GM23338 (cell line): Measurements from ENCODE around the gene OSBPL1A. TPM values are rescaled to one million over a fixed set of nuclear protein-coding genes. Genes with fewer than 3 reads are reported as not detected.
A peak's percentile ranks its signal among the peaks of the same experiment; 100 is the strongest.

ENCODE experiments used
- ATAC-seq: fragments of 200-7000 bp; cut with Tn5 transposase; 3 replicates; pipeline ENCODE4 v1.9.1; 2020
- DNase-seq: peaks from one replicate; pipeline ENCODE4 v3.0.0-alpha.2; 2015; ENCODE audit warnings: low spot score
- H2AFZ ChIP-seq: fragments of 200-600 bp; sonication (generic); 2 replicates; pipeline ENCODE4 v1.8.0; 2016; ENCODE audit warnings: antibody characterized with exemption, mild to moderate bottlenecking, moderate library complexity
- H3F3A ChIP-seq: fragments of 200-600 bp; sonication (generic); replicated peaks from 2 replicates; pipeline ENCODE4 v1.8.0; 2017; ENCODE audit warnings: antibody characterized with exemption, mixed run types, low read depth
- H3K27ac ChIP-seq: fragments of 200-600 bp; sonication (generic); 2 replicates; pipeline ENCODE4 v1.6.1; 2016; ENCODE audit warnings: low read depth
- H3K27me3 ChIP-seq: fragments of 200-600 bp; sonication (generic); 2 replicates; pipeline ENCODE4 v1.8.0; 2016; ENCODE audit warnings: mild to moderate bottlenecking, mixed run types, moderate library complexity; ENCODE audit not compliant: insufficient read depth
- H3K36me3 ChIP-seq: fragments of 200-600 bp; sonication (generic); 2 replicates; pipeline ENCODE4 v1.8.0; 2016; ENCODE audit warnings: mild to moderate bottlenecking; ENCODE audit not compliant: insufficient read depth
- H3K4me1 ChIP-seq: fragments of 200-600 bp; sonication (generic); 2 replicates; pipeline ENCODE4 v1.8.0; 2016; ENCODE audit warnings: mild to moderate bottlenecking, moderate library complexity; ENCODE audit not compliant: insufficient read depth
- H3K4me2 ChIP-seq: fragments of 200-600 bp; sonication (generic); 2 replicates; pipeline ENCODE4 v1.7.1; 2017; ENCODE audit warnings: mixed run types
- H3K4me3 ChIP-seq: fragments of 200-600 bp; sonication (generic); 2 replicates; pipeline ENCODE4 v1.6.1; 2016; ENCODE audit warnings: mixed run types
- H3K79me2 ChIP-seq: fragments of 200-600 bp; sonication (generic); replicated peaks from 2 replicates; pipeline ENCODE4 v1.8.0; 2017; ENCODE audit warnings: mild to moderate bottlenecking; ENCODE audit not compliant: insufficient read depth
- H3K9me2 ChIP-seq: fragments of 200-600 bp; sonication (generic); 2 replicates; pipeline ENCODE4 v1.8.0; 2017; ENCODE audit not compliant: insufficient read depth
- H4K20me1 ChIP-seq: fragments of 200-600 bp; sonication (generic); replicated peaks from 2 replicates; pipeline ENCODE4 v1.8.0; 2017; ENCODE audit warnings: mild to moderate bottlenecking; ENCODE audit not compliant: insufficient read depth
- H3K27ac Mint-ChIP-seq: 2 replicates; pipeline ENCODE4 v1.8.0; 2020; ENCODE audit warnings: inconsistent platforms, mild to moderate bottlenecking, moderate library complexity, mixed read lengths
- H3K27me3 Mint-ChIP-seq: 3 replicates; pipeline ENCODE4 v1.8.0; 2022; ENCODE audit warnings: low read depth, mild to moderate bottlenecking, moderate library complexity, mixed read lengths, inconsistent platforms; ENCODE audit not compliant: insufficient read depth, poor library complexity
- H3K36me3 Mint-ChIP-seq: 3 replicates; pipeline ENCODE4 v1.8.0; 2021; ENCODE audit warnings: low read depth, mild to moderate bottlenecking, inconsistent platforms, moderate library complexity, mixed read lengths
- H3K4me1 Mint-ChIP-seq: 3 replicates; pipeline ENCODE4 v1.8.0; 2020; ENCODE audit warnings: mild to moderate bottlenecking, inconsistent platforms, mixed read lengths
- H3K4me3 Mint-ChIP-seq: 3 replicates; pipeline ENCODE4 v1.8.0; 2021; ENCODE audit warnings: moderate library complexity, mild to moderate bottlenecking, inconsistent platforms, mixed read lengths
- H3K9me3 Mint-ChIP-seq: 3 replicates; pipeline ENCODE4 v1.8.0; 2020; ENCODE audit warnings: moderate library complexity, mild to moderate bottlenecking, inconsistent platforms, mixed read lengths
- CREB1 ChIP-seq: fragments of 250-450 bp; sonication (Bioruptor Pico); IDR thresholded peaks from 2 replicates; pipeline ENCODE4 v1.5.0; 2020; ENCODE audit warnings: low read depth, mild to moderate bottlenecking, moderate library complexity
- CTCF ChIP-seq, 2 experiments: fragments of 200-600 bp in 1 of 2; sonication (generic) in 1 of 2; conservative IDR thresholded peaks; 2 replicates each; pipeline versions ENCODE4 v1.5.1 to v1.6.1; 2016 to 2017; ENCODE audit warnings: antibody characterized with exemption in 2 of 2, low read depth in 2 of 2, mild to moderate bottlenecking in 2 of 2, moderate library complexity in 1 of 2
- EZH2 ChIP-seq: fragments of 200-600 bp; sonication (generic); IDR thresholded peaks from one replicate; pipeline ENCODE4 v1.8.0; 2017; ENCODE audit warnings: antibody characterized with exemption, mild to moderate bottlenecking, low read depth; ENCODE audit not compliant: unreplicated experiment
- EZH2phosphoT487 ChIP-seq: fragments of 200-600 bp; sonication (generic); IDR thresholded peaks from one replicate; pipeline ENCODE4 v1.8.1; 2018; ENCODE audit warnings: antibody characterized with exemption; ENCODE audit not compliant: unreplicated experiment
- JUNB ChIP-seq: IDR thresholded peaks from one replicate; pipeline ENCODE4 v1.6.1; 2016; ENCODE audit warnings: antibody characterized with exemption; ENCODE audit not compliant: unreplicated experiment
- NANOG ChIP-seq: IDR thresholded peaks from 2 replicates; pipeline ENCODE4 v1.6.1; 2016; ENCODE audit warnings: antibody characterized with exemption, borderline replicate concordance
- POLR2AphosphoS5 ChIP-seq: IDR thresholded peaks from 2 replicates; pipeline ENCODE4 v1.6.1; 2016; ENCODE audit warnings: antibody characterized with exemption, low read depth
- REST ChIP-seq: IDR thresholded peaks from one replicate; pipeline ENCODE4 v1.6.1; 2018; ENCODE audit warnings: antibody characterized with exemption; ENCODE audit not compliant: unreplicated experiment
- STAT1 ChIP-seq: IDR thresholded peaks from one replicate; pipeline ENCODE4 v1.6.1; 2016; ENCODE audit warnings: antibody characterized with exemption; ENCODE audit not compliant: unreplicated experiment
- ZNF114 ChIP-seq: fragments of 250-450 bp; sonication (Bioruptor Pico); IDR thresholded peaks from 2 replicates; pipeline ENCODE4 v1.5.0; 2020; ENCODE audit warnings: mild to moderate bottlenecking, moderate library complexity
- ZNF331 ChIP-seq: fragments of 250-450 bp; sonication (Bioruptor Pico); IDR thresholded peaks from 2 replicates; pipeline ENCODE4 v1.5.0; 2020; ENCODE audit warnings: low read depth, mild to moderate bottlenecking, moderate library complexity
- ZNF462 ChIP-seq: fragments of 250-450 bp; sonication (Bioruptor Pico); IDR thresholded peaks from 2 replicates; pipeline ENCODE4 v1.5.0; 2020; ENCODE audit warnings: mild to moderate bottlenecking, moderate library complexity
- polyA plus RNA-seq: library from polyadenylated mRNA; unstranded; fragments of >200 nt; fragmentation: Nextera tagmentation; extraction: Ambion mirVana; gene quantifications from 2 replicates; pipeline ENCODE4 v1.2.1, GENCODE V29; 2016
- total RNA-seq: library from RNA; depleted of rRNA; stranded (reverse); fragments of >200 nt; shearing (Covaris generic); gene quantifications from 2 replicates; pipeline ENCODE4 v1.2.3, GENCODE V29; 2014

Gene OSBPL1A
- total and polyA plus RNA-seq, 2 experiments from 2014 or later, result 55.6 to 71.4 TPM

- H3K4me1 Mint-ChIP-seq, result peaks cover 39% of the 10 kb centered on the region
- Histone ChIP-seq H3K4me2 (peak overlapping the region; percentile 80), H3K9me2 (no peaks in the 10 kb centered on the region), H4K20me1 (no peaks in the 10 kb centered on the region), H3K4me3 (peak overlapping the region; percentile 58), H3K4me1 (peaks cover 56% of the 10 kb centered on the region), H3K27ac (no peak overlapping the region), H3F3A (peaks cover 5% of the 10 kb centered on the region; the same call in 1 of the 2 replicates), H3K36me3 (no peaks in the 10 kb centered on the region), H3K27me3 (no peaks in the 10 kb centered on the region), H2AFZ (no peak overlapping the region), H3K79me2 (peaks cover 60% of the 10 kb centered on the region)
- H3K27ac Mint-ChIP-seq, result peak overlapping the region; percentile 52; the same call in 1 of the 2 replicates
- H3K4me3 Mint-ChIP-seq, result peak overlapping the region; percentile 92
- no peak for DNase-seq
- no peaks in the 10 kb centered on the region for H3K9me3 Mint-ChIP-seq
- peaks cover 2% of the 10 kb centered on the region for H3K27me3 Mint-ChIP-seq
- TF ChIP-seq JUNB (no peak), ZNF462 (no peak), CTCF (conservative IDR thresholded peaks at IDR 0.05; ENCODE audit: low read depth in 2 of 2) (no peak), EZH2phosphoT487 (no peak), ZNF331 (CRISPR knock-in tag) (no peak), ZNF114 (CRISPR knock-in tag) (no peak), NANOG (no peak), CREB1 (CRISPR knock-in tag) (no peak), REST (no peak), STAT1 (no peak), EZH2 (no peak), POLR2AphosphoS5 (no peak)
- peaks cover 12% of the 10 kb centered on the region for H3K36me3 Mint-ChIP-seq
- no peak for ATAC-seq
Measured at GRCh38 chr18:24396082-24396633, 1.5 kb downstream of the OSBPL1A start.
